ENCODE data around the gene LGALS3BP. TPM values are rescaled to one million over a fixed set of nuclear protein-coding genes. Genes with fewer than 3 reads are reported as not detected.

LGALS3BP gene
- total and polyA plus RNA-seq, 4 donors, result 183 to 479 (median 245) TPM

- WGBS, 2 donors, result 83 to 87% methylated on average over 8 of the region's 8 CpGs
- ATAC-seq (ENCODE audit: insufficient read depth, low FRiP score) (no peak), DNase-seq (no peak)
- peak overlapping the region in 1 of 2 donors; percentile 83 for H3K27ac ChIP-seq (ENCODE audit: low read depth in 1 of 2, low read length in 1 of 2)
- H3K4me1 ChIP-seq (ENCODE audit: control insufficient read depth in 5 of 5, insufficient read depth in 5 of 5, low read length in 5 of 5), result peaks cover 8 to 43% (median 16%) of the 10 kb centered on the region in 5 donors
- no peak for TF ChIP-seq CTCF (IDR thresholded peaks at IDR 0.05; ENCODE audit: control extremely low read depth, extremely low read depth)
- peaks cover 0 to 1% (median 0%) of the 10 kb centered on the region in 4 donors for H3K36me3 ChIP-seq (ENCODE audit: control insufficient read depth in 4 of 4, insufficient read depth in 4 of 4, low read length in 4 of 4)
- H3K9me3 ChIP-seq (ENCODE audit: control insufficient read depth in 4 of 4, insufficient read depth in 3 of 4, low read length in 3 of 4), result no peaks in the 10 kb centered on the region
- H3K4me3 ChIP-seq, result no peak overlapping the region
- no peaks in the 10 kb centered on the region for H3K27me3 ChIP-seq (ENCODE audit: control insufficient read depth in 3 of 3, insufficient read depth in 3 of 3, low read length in 2 of 3)
- no peak overlapping the region for H3K9ac ChIP-seq (ENCODE audit: insufficient read depth in 1 of 2, low read length in 2 of 2)
Measured at GRCh38 chr17:78980624-78980972, 875 bp upstream of the LGALS3BP start.

GRCh38 chr17:78977997-78978973 lies 1.4 kb downstream of the LGALS3BP start:
- DNase-seq, result no peak
- Histone ChIP-seq H3K4me1 (ENCODE audit: control insufficient read depth in 5 of 5, insufficient read depth in 5 of 5, low read length in 5 of 5) (peaks cover 9 to 53% (median 24%) of the 10 kb centered on the region in 5 donors), H3K27ac (ENCODE audit: low read depth in 1 of 2, low read length in 1 of 2) (peak overlapping the region; percentile 38 to 78), H3K36me3 (ENCODE audit: control insufficient read depth in 4 of 4, insufficient read depth in 4 of 4, low read length in 4 of 4) (peaks cover 0 to 5% (median 0%) of the 10 kb centered on the region in 4 donors), H3K9me3 (ENCODE audit: control insufficient read depth in 4 of 4, insufficient read depth in 3 of 4, low read length in 3 of 4) (no peaks in the 10 kb centered on the region), H3K27me3 (ENCODE audit: control insufficient read depth in 3 of 3, insufficient read depth in 3 of 3, low read length in 2 of 3) (no peaks in the 10 kb centered on the region), H3K4me3 (no peak overlapping the region), H3K9ac (ENCODE audit: insufficient read depth in 1 of 2, low read length in 2 of 2) (no peak overlapping the region)
- TF ChIP-seq CTCF (IDR thresholded peaks at IDR 0.05; ENCODE audit: control extremely low read depth, extremely low read depth), result no peak
- no peak for ATAC-seq (ENCODE audit: insufficient read depth, low FRiP score)
- WGBS, 2 donors, result 76 to 82% methylated on average over 21 of the region's 21 CpGs

GRCh38 chr17:78977681-78977943 lies 2.1 kb downstream of the LGALS3BP start:
- H3K4me3 ChIP-seq, result no peak overlapping the region
- no peaks in the 10 kb centered on the region for H3K9me3 ChIP-seq (ENCODE audit: control insufficient read depth in 4 of 4, insufficient read depth in 3 of 4, low read length in 3 of 4)
- H3K27me3 ChIP-seq (ENCODE audit: control insufficient read depth in 3 of 3, insufficient read depth in 3 of 3, low read length in 2 of 3), result no peaks in the 10 kb centered on the region
- no peak for ATAC-seq (ENCODE audit: insufficient read depth, low FRiP score)
- WGBS, 2 donors, result 77 to 91% methylated on average over 8 of the region's 8 CpGs
- no peak for DNase-seq
- peak overlapping the region; percentile 14 to 78 for H3K27ac ChIP-seq (ENCODE audit: low read depth in 1 of 2, low read length in 1 of 2)
- H3K9ac ChIP-seq (ENCODE audit: insufficient read depth in 1 of 2, low read length in 2 of 2), result no peak overlapping the region
- peaks cover 9 to 53% (median 24%) of the 10 kb centered on the region in 5 donors for H3K4me1 ChIP-seq (ENCODE audit: control insufficient read depth in 5 of 5, insufficient read depth in 5 of 5, low read length in 5 of 5)
- peaks cover 0 to 6% (median under 1%) of the 10 kb centered on the region in 4 donors for H3K36me3 ChIP-seq (ENCODE audit: control insufficient read depth in 4 of 4, insufficient read depth in 4 of 4, low read length in 4 of 4)
- no peak for TF ChIP-seq CTCF (IDR thresholded peaks at IDR 0.05; ENCODE audit: control extremely low read depth, extremely low read depth)
